Small intestine (tissue), 7 donors: ENCODE results near the gene CFAP210. TPM values are rescaled to one million over a fixed set of nuclear protein-coding genes. Genes with fewer than 3 reads are reported as not detected.
A peak's percentile ranks its signal among the peaks of the same experiment; 100 is the strongest.
"Not testable (repeated sequence)": the region's sequence is repeated elsewhere in the genome, so short reads cannot be mapped to it uniquely, and the experiment has no call there.

Source experiments
- DNase-seq, 2 donors: peaks; one replicate each; pipeline versions ENCODE4 v3.0.0 to v3.0.0-alpha.2; 2013
- FAIRE-seq: peaks from 2 replicates; lab custom pipeline; 2012; peaks lifted over from hg19 to GRCh38; lab: Jason Lieb, UNC
- H3K27ac ChIP-seq, 3 donors: one replicate each; pipeline ENCODE4 v1.5.1; 2013; ENCODE audit warnings: low read length in 2 of 3, mild to moderate bottlenecking in 2 of 3, control low read depth in 1 of 3, inconsistent platforms in 1 of 3, low read depth in 1 of 3, moderate library complexity in 1 of 3
- H3K27me3 ChIP-seq, 3 donors: one replicate each; pipeline ENCODE4 v1.6.1; 2013; ENCODE audit warnings: low read length in 3 of 3, inconsistent platforms in 1 of 3; ENCODE audit not compliant: control insufficient read depth in 3 of 3, insufficient read depth in 3 of 3
- H3K36me3 ChIP-seq, 3 donors: one replicate each; pipeline ENCODE4 v1.6.1; 2013; ENCODE audit warnings: low read length in 3 of 3, inconsistent platforms in 1 of 3, low read depth in 1 of 3, mild to moderate bottlenecking in 1 of 3, moderate library complexity in 1 of 3; ENCODE audit not compliant: control insufficient read depth in 3 of 3, insufficient read depth in 2 of 3
- H3K4me1 ChIP-seq, 3 donors: one replicate each; pipeline ENCODE4 v1.6.1; 2013; ENCODE audit warnings: low read length in 2 of 3, inconsistent platforms in 1 of 3, low read depth in 1 of 3, mild to moderate bottlenecking in 1 of 3, moderate library complexity in 1 of 3; ENCODE audit not compliant: control insufficient read depth in 3 of 3, insufficient read depth in 2 of 3
- H3K4me3 ChIP-seq, 3 donors: one replicate each; pipeline ENCODE4 v1.5.1; 2013; ENCODE audit warnings: low read length in 3 of 3, control low read depth in 1 of 3, inconsistent platforms in 1 of 3, low read depth in 1 of 3, mild to moderate bottlenecking in 1 of 3, moderate library complexity in 1 of 3
- H3K9me3 ChIP-seq, 2 donors: one replicate each; pipeline ENCODE4 v1.6.1; 2013; ENCODE audit warnings: low read depth in 1 of 2, low read length in 1 of 2; ENCODE audit not compliant: control insufficient read depth in 2 of 2, insufficient read depth in 1 of 2
- WGBS, 3 donors: extraction: QIAGEN DNeasy Blood & Tissue Kit; methylation state at CpG; one replicate each; pipeline ENCODE4 v1.1.7; 2013; 5-methylcytosine and 5-hydroxymethylcytosine counted together
- polyA plus RNA-seq, 4 donors: library from polyadenylated mRNA; stranded (reverse) in 3 of 4; unstranded in 1 of 4; fragments of 200-250 nt in 3 of 4; fragments of 120-200 nt in 1 of 4; gene quantifications; one replicate each; pipeline versions ENCODE4 v1.2.1 to v1.2.3, GENCODE V29; 2013
- donor health status: healthy with polysubstance abuse.
- donor health status: control.
- donor health status: control.
- donor health status: Bipolar disorder and iron deficiency.
- donor health status: healthy.

Gene CFAP210
- polyA plus RNA-seq, 4 donors, result 0.09 to 0.27 TPM; not detected in 2

GRCh38 chr2:169623235-169623634 is 71.0 kb downstream of the CFAP210 start:
- 87 to 94% (median 93%) methylated on average over 4 of the region's 4 CpGs for WGBS, 3 donors
- DNase-seq (no peak), FAIRE-seq (no peak)
- Histone ChIP-seq H3K4me1 (no peaks in the 10 kb centered on the region), H3K27ac (no peak overlapping the region), H3K4me3 (no peak overlapping the region), H3K36me3 (peaks cover 0 to 23% (median 4%) of the 10 kb centered on the region in 3 donors), H3K9me3 (no peaks in the 10 kb centered on the region), H3K27me3 (no peaks in the 10 kb centered on the region)

GRCh38 chr2:169620509-169620908 is 73.7 kb downstream of the CFAP210 start:
- DNase-seq (no peak), FAIRE-seq (peak; percentile 19)
- no peaks in the 10 kb centered on the region for H3K4me1 ChIP-seq
- peaks cover 0 to 2% of the 10 kb centered on the region in 2 donors for H3K9me3 ChIP-seq
- H3K4me3 ChIP-seq, result no peak overlapping the region
- WGBS, 3 donors, result 75 to 80% (median 79%) methylated on average over 1 of the region's 1 CpG
- peaks cover 0 to 8% (median 5%) of the 10 kb centered on the region in 3 donors for H3K36me3 ChIP-seq
- H3K27ac ChIP-seq, result no peak overlapping the region
- H3K27me3 ChIP-seq, result no peaks in the 10 kb centered on the region

- Histone ChIP-seq H3K4me1 (no peaks in the 10 kb centered on the region), H3K4me3 (no peak overlapping the region), H3K9me3 (peaks cover 0 to 2% of the 10 kb centered on the region in 2 donors), H3K36me3 (peaks cover 4 to 10% (median 8%) of the 10 kb centered on the region in 3 donors), H3K27ac (no peak overlapping the region), H3K27me3 (no peaks in the 10 kb centered on the region)
- WGBS, 3 donors, result 53 to 59% (median 56%) methylated on average over 3 of the region's 3 CpGs
- DNase-seq (no peak), FAIRE-seq (no peak)
Measured at GRCh38 chr2:169619946-169620345, 74.3 kb downstream of the CFAP210 start.

GRCh38 chr2:169615982-169616381 is 78.2 kb downstream of the CFAP210 start:
- not testable (repeated sequence) for H3K9me3 ChIP-seq, H3K4me1 ChIP-seq, FAIRE-seq, H3K4me3 ChIP-seq, DNase-seq, H3K27ac ChIP-seq, H3K27me3 ChIP-seq
- 96 to 100% (median 98%) methylated on average over 1 of the region's 1 CpG for WGBS, 3 donors
- peaks cover 5 to 15% (median 15%) of the 10 kb centered on the region in 3 donors for H3K36me3 ChIP-seq

- no peak overlapping the region for H3K27ac ChIP-seq
- no peaks in the 10 kb centered on the region for H3K27me3 ChIP-seq
- 87 to 92% (median 90%) methylated on average over 2 of the region's 2 CpGs for WGBS, 3 donors
- H3K4me1 ChIP-seq, result no peaks in the 10 kb centered on the region
- no peak overlapping the region for H3K4me3 ChIP-seq
- no peak for DNase-seq
- peaks cover 5 to 23% (median 22%) of the 10 kb centered on the region in 3 donors for H3K36me3 ChIP-seq
- no peak for FAIRE-seq
- H3K9me3 ChIP-seq, result peaks cover 0 to 2% of the 10 kb centered on the region in 2 donors
Measured at GRCh38 chr2:169613876-169614275, 80.3 kb downstream of the CFAP210 start.

- H3K27ac ChIP-seq, result no peak overlapping the region
- H3K4me1 ChIP-seq, result no peaks in the 10 kb centered on the region
- no peak overlapping the region for H3K4me3 ChIP-seq
- 88 to 96% (median 91%) methylated on average over 2 of the region's 2 CpGs for WGBS, 3 donors
- no peak for DNase-seq
- no peaks in the 10 kb centered on the region for H3K9me3 ChIP-seq
- peaks cover 8 to 49% (median 19%) of the 10 kb centered on the region in 3 donors for H3K36me3 ChIP-seq
- no peak for FAIRE-seq
- H3K27me3 ChIP-seq, result no peaks in the 10 kb centered on the region
Measured at GRCh38 chr2:169609264-169609663, 84.9 kb downstream of the CFAP210 start.

GRCh38 chr2:169599568-169599967 is 94.6 kb downstream of the CFAP210 start:
- Histone ChIP-seq H3K27me3 (no peaks in the 10 kb centered on the region), H3K9me3 (no peaks in the 10 kb centered on the region), H3K27ac (no peak overlapping the region), H3K4me1 (no peaks in the 10 kb centered on the region), H3K36me3 (peaks cover 0 to 23% (median 2%) of the 10 kb centered on the region in 3 donors), H3K4me3 (no peak overlapping the region)
- DNase-seq, result no peak
- no peak for FAIRE-seq

- H3K27ac ChIP-seq, result no peak overlapping the region
- peaks cover 0 to 19% (median 0%) of the 10 kb centered on the region in 3 donors for H3K36me3 ChIP-seq
- no peak overlapping the region for H3K4me3 ChIP-seq
- no peak for DNase-seq
- no peaks in the 10 kb centered on the region for H3K9me3 ChIP-seq
- FAIRE-seq, result peak; percentile 61
- 95 to 96% (median 96%) methylated on average over 2 of the region's 2 CpGs for WGBS, 3 donors
- H3K27me3 ChIP-seq, result no peaks in the 10 kb centered on the region
- no peaks in the 10 kb centered on the region for H3K4me1 ChIP-seq
Measured at GRCh38 chr2:169598982-169599381, 95.2 kb downstream of the CFAP210 start.

GRCh38 chr2:169596546-169596945 is 97.7 kb downstream of the CFAP210 start:
- peaks cover 0 to 19% (median 0%) of the 10 kb centered on the region in 3 donors for H3K36me3 ChIP-seq
- WGBS, 3 donors, result 82 to 91% (median 85%) methylated on average over 7 of the region's 7 CpGs
- not testable (repeated sequence) for FAIRE-seq, H3K4me3 ChIP-seq, H3K27ac ChIP-seq, H3K4me1 ChIP-seq, DNase-seq, H3K27me3 ChIP-seq, H3K9me3 ChIP-seq
